Measurements from ENCODE around the gene TBX3.

- TF ChIP-seq, protein P1, sequence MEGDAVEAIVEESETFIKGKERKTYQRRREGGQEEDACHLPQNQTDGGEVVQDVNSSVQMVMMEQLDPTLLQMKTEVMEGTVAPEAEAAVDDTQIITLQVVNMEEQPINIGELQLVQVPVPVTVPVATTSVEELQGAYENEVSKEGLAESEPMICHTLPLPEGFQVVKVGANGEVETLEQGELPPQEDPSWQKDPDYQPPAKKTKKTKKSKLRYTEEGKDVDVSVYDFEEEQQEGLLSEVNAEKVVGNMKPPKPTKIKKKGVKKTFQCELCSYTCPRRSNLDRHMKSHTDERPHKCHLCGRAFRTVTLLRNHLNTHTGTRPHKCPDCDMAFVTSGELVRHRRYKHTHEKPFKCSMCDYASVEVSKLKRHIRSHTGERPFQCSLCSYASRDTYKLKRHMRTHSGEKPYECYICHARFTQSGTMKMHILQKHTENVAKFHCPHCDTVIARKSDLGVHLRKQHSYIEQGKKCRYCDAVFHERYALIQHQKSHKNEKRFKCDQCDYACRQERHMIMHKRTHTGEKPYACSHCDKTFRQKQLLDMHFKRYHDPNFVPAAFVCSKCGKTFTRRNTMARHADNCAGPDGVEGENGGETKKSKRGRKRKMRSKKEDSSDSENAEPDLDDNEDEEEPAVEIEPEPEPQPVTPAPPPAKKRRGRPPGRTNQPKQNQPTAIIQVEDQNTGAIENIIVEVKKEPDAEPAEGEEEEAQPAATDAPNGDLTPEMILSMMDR (IDR thresholded peaks at IDR 0.05; ENCODE audit: insufficient read depth, low read depth, low read length): no peak
- no peak for TF ChIP-seq EZH2 (IDR thresholded peaks at IDR 0.05; ENCODE audit: insufficient read depth, low read length)
Observed at GRCh38 chr12:114655934-114656749, 27.8 kb downstream of the TBX3 start.
